Activated CD8-positive, alpha-beta memory T cell treated with anti-CD3 and anti-CD28 coated beads for 24 hours (primary cell): ENCODE data around the gene GPR108.

Experiments
- DNase-seq: peaks from one replicate; pipeline ENCODE4 v3.0.0-alpha.2; 2020

GPR108 gene

GRCh38 chr19:6700586-6701316, 36.6 kb downstream of the GPR108 start:
- DNase-seq, result no peak

GRCh38 chr19:6699935-6700334, 37.4 kb downstream of the GPR108 start:
- no peak for DNase-seq

- DNase-seq, result no peak
Observed at GRCh38 chr19:6697291-6697690, 40.1 kb downstream of the GPR108 start.

GRCh38 chr19:6696239-6696820, 41.0 kb downstream of the GPR108 start:
- DNase-seq, result no peak

- DNase-seq, result no peak
Observed at GRCh38 chr19:6694147-6694815, 43.1 kb downstream of the GPR108 start.

GRCh38 chr19:6693681-6694080, 43.7 kb downstream of the GPR108 start:
- no peak for DNase-seq

- DNase-seq, result no peak
Observed at GRCh38 chr19:6693056-6693471, 44.3 kb downstream of the GPR108 start.

GRCh38 chr19:6692027-6692426, 45.4 kb downstream of the GPR108 start:
- DNase-seq, result no peak

GRCh38 chr19:6691342-6691741, 46.0 kb downstream of the GPR108 start:
- no peak for DNase-seq

- no peak for DNase-seq
Observed at GRCh38 chr19:6690160-6690885, 47.1 kb downstream of the GPR108 start.

GRCh38 chr19:6687114-6687513, 50.3 kb downstream of the GPR108 start:
- DNase-seq, result no peak

GRCh38 chr19:6686628-6686975, 50.8 kb downstream of the GPR108 start:
- no peak for DNase-seq

- DNase-seq, result no peak
Observed at GRCh38 chr19:6685962-6686627, 51.3 kb downstream of the GPR108 start.

- DNase-seq, result no peak
Observed at GRCh38 chr19:6685482-6685881, 51.9 kb downstream of the GPR108 start.

- DNase-seq, result no peak
Observed at GRCh38 chr19:6683971-6684370, 53.4 kb downstream of the GPR108 start.

- DNase-seq, result no peak
Observed at GRCh38 chr19:6682607-6683128, 54.7 kb downstream of the GPR108 start.

- DNase-seq, result no peak
Observed at GRCh38 chr19:6680141-6680540, 57.2 kb downstream of the GPR108 start.
